ENCODE data around the gene FTSJ3.

The FTSJ3 gene

GRCh38 chr17:63790057-63790456 lies 37.4 kb downstream of the FTSJ3 start:
- no peak for DNase-seq (ENCODE audit: low read depth in 2 of 2)

GRCh38 chr17:63786971-63787711 lies 40.3 kb downstream of the FTSJ3 start:
- DNase-seq (ENCODE audit: low read depth in 2 of 2): no peak

- DNase-seq (ENCODE audit: low read depth in 2 of 2): no peak
These were observed 41.3 kb downstream of the FTSJ3 start for GRCh38 chr17:63786117-63786516.

GRCh38 chr17:63785556-63785955 lies 41.9 kb downstream of the FTSJ3 start:
- DNase-seq (ENCODE audit: low read depth in 2 of 2): no peak

DNA sequence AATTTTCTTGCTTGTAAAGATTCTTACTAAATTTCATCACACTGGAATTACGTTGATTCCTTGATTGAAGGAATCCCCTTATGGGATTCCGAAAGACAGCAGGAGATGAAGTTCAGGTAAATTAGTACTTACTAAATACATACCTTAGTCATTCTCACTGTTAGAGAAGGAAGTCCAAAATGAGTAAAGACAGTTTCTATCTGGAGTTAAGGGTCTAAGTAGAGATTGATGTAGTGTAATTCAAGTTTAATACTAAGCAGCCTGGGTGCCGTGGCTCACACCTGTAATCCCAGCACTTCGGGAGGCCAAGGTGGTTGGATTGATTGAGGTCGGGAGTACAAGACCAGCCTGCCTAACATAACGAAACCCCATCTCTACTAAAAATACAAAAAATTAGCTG lies 43.9 kb downstream of the FTSJ3 start:
- no peak for DNase-seq (ENCODE audit: low read depth in 2 of 2)

DNA sequence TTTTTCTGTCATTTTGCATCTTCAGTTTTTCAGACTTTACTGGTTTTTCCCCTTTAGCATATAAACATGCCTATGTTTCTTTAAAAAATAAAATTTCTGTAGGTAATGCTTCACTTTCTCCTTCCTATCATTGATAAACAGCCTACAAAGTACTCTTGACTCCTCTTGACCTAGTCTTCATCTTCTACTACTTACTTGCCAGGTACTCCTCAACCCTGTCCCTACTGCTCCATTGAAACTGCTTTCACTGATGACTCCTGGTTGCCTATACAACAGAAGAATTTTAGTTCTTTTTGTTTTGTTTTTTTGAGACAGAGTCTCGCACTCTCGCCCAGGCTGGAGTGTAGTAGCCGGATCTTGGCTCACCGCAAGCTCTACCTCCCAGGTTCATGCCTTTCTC lies 46.5 kb downstream of the FTSJ3 start:
- DNase-seq (ENCODE audit: low read depth in 2 of 2): no peak

DNA sequence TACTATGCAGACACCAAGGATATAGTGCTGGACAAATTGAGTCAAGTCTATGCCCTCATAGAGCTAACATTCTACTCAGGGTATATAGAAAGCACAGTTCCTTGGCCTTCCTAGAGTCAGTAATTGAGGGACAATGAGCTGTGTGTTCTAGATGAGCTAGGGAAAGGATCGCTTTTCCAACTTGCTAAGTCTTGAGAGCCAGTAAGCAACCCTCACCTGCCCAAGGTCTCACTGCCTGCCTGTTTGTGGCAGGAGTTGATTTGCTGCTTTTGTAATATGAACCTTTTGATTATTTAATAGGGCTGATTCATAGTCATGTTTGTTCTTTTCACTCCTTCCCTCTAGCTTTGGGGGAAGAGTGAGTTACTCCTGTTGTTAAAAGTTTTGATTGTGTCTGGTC lies 47.0 kb downstream of the FTSJ3 start:
- DNase-seq (ENCODE audit: low read depth in 2 of 2): no peak

GRCh38 chr17:63775420-63775819 lies 52.0 kb downstream of the FTSJ3 start:
- DNase-seq (ENCODE audit: low read depth in 2 of 2): no peak

DNA sequence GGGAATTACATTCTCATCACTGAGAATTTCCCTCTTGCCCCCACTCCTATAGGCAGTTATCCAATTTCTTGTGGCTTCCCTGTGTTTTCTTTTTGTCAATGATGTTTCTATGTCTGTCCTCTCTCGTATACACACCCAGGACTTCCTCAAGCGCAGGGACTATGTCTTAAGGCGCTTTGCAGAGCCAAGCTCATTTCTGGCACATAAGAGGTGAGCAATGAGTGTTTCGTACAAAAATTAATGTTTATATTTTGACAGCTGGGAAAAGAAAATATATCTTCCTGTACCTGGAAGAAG lies 52.5 kb downstream of the FTSJ3 start:
- no peak for DNase-seq (ENCODE audit: low read depth in 2 of 2)

DNA sequence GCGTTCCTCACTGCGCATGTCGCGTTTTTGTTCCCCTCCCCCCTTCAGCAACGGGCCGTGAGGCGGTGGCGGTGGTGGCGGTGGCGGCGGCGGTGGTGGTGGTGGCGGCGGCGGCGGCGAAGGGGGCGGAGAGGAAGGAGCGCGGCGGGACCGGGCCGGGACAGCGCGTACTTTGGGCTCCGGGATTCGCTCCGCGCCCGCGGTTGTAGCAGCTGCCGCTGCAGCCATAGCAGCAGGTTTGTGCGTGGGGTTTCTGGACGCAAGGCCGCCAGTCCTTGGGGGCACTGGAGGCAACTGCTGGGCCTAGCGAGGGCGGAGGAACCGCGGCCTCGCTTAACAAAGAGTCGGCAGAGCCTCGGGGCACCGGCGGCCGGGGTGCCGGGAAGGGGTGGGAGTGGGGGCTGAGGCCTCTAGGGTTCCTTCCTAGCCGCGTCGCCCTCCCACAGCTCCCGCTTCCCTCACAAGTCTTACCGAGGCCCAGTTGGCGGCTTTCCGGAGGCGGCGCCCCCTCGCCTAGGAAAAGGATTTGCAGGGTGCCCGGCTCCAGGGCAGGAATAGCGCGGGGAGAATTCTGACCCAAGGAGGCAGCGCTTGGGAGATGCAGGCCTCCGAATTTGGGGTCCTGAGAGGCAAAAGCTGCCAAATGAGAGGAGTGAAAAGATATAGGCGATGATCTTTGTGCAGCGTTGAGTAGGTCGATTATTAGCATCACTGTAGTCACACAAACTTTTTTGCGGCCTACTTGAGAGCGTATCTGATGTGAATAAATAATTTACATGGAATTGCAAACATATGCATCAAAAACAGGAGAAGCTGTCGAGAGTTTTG lies 53.1 kb downstream of the FTSJ3 start, which contains the start of gene DDX42:
Gene DDX42, plus strand, starts transcription at position 30 of the 828 bp plus-strand sequence. CDS start 12,880 bp downstream, outside the sequence.
- peak; percentile 11 to 83 for DNase-seq (ENCODE audit: low read depth in 2 of 2)

DNA sequence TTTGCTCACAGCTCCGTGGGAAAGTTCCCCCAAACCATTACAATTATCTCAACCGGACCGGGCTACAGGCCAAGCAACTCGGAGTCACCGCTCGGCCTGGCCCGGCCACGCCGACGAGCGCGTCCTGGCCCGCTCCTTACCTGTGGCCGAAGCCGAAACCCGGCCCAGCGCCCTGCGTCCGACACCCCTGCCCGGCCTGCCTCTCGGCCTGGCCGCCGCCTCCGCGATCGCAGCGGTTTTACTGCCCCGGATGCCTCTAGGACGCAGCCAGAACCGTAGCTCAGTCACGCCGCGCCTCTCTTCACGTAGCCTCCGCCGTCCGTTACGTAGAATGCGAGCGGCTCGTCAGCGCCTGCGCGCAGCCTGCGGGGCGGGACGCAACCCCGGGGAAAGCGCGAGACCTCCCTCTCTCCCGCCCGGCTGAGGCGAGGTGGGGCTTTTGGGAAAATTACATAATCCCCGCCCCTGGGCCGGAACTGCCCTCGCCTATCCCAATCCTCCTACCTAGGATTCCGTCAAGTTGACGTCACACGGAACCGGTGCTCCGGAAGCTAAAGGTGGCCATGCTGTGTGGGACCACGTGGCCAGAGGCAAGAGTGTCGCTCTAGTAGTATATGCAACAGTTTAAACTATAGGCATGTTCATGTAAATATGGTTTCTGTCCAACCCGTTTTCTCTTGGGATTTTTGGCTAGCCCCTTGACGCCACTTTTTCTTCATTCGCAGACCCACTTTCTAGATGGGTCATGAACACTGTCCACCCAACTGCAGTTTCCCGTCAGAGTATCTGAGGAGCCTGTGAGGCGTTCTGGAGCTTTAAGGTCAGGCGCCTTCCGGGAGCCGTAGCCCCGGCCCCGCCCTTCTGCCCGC lies 54.0 kb downstream of the FTSJ3 start, which contains the start of gene CCDC47:
Gene CCDC47, minus strand, starts transcription at position 326 of the 869 bp plus-strand sequence. CDS start 7,422 bp downstream, outside the sequence.
- peak; percentile 97 for DNase-seq (ENCODE audit: low read depth in 2 of 2)

GRCh38 chr17:63772801-63773271 lies 54.6 kb downstream of the FTSJ3 start:
- DNase-seq (ENCODE audit: low read depth in 2 of 2): no peak

Measured in activated CD8-positive, alpha-beta memory T cell treated with anti-CD3 and anti-CD28 coated beads for 4 hours (primary cell).